CD4-positive, alpha-beta T cell (primary cell): ENCODE results near the gene ANKRD49. TPM values are rescaled to one million over a fixed set of nuclear protein-coding genes. Genes with fewer than 3 reads are reported as not detected.
A peak's percentile ranks its signal among the peaks of the same experiment; 100 is the strongest.

Source experiments
- ATAC-seq: fragments of 200-7000 bp; cut with Tn5 transposase; one replicate; pipeline ENCODE4 v1.10.0; 2022; ENCODE audit warnings: mild to moderate bottlenecking; ENCODE audit not compliant: poor library complexity
- CTCF ChIA-PET: fragments of 350-600 bp; sonication (Branson Sonifier 250); formaldehyde crosslinking; loops from one replicate; lab custom pipeline; 2021; ENCODE audit warnings: antibody characterized with exemption, inconsistent platforms; lab: Charles Lee
- POLR2A ChIA-PET: fragments of 350-600 bp; sonication (Branson Sonifier 250); formaldehyde crosslinking; loops from one replicate; lab custom pipeline; 2021; ENCODE audit warnings: antibody characterized with exemption, inconsistent platforms; lab: Charles Lee
- DNase-seq, 14 experiments: peaks; one replicate each; pipeline ENCODE4 v3.0.0-alpha.2; 2013 to 2020; ENCODE audit warnings: mixed read lengths in 2 of 14
- H3K27ac ChIP-seq, 2 donors: one replicate each; pipeline versions ENCODE4 v1.5.1 to v1.7.0; 2013; ENCODE audit warnings: low read length in 2 of 2, low read depth in 1 of 2, mild to moderate bottlenecking in 1 of 2
- H3K27me3 ChIP-seq, 2 experiments: 1 replicate in 1 of 2; 2 replicates in 1 of 2; pipeline versions ENCODE4 v1.6.1 to v1.7.0; 2013; ENCODE audit warnings: low read length in 2 of 2, control low read depth in 1 of 2, mild to moderate bottlenecking in 1 of 2, moderate library complexity in 1 of 2; ENCODE audit not compliant: insufficient read depth in 2 of 2, control insufficient read depth in 1 of 2
- H3K36me3 ChIP-seq: one replicate; pipeline ENCODE4 v1.6.1; 2013; ENCODE audit warnings: low read length, control low read depth; ENCODE audit not compliant: insufficient read depth
- H3K4me1 ChIP-seq: one replicate; pipeline ENCODE4 v1.6.1; 2013; ENCODE audit warnings: low read length, control low read depth; ENCODE audit not compliant: insufficient read depth
- H3K4me3 ChIP-seq: one replicate; pipeline ENCODE4 v1.5.1; 2013; ENCODE audit warnings: mild to moderate bottlenecking, low read length, moderate library complexity
- H3K9me3 ChIP-seq, 2 experiments: 1 replicate in 1 of 2; 2 replicates in 1 of 2; pipeline versions ENCODE4 v1.6.1 to v1.7.0; 2013; ENCODE audit warnings: low read length in 2 of 2, mild to moderate bottlenecking in 2 of 2, control low read depth in 1 of 2, moderate library complexity in 1 of 2; ENCODE audit not compliant: control insufficient read depth in 1 of 2, insufficient read depth in 1 of 2
- H3K27ac Mint-ChIP-seq: one replicate; pipeline ENCODE4 v1.8.0; 2020; ENCODE audit warnings: mixed read lengths
- H3K27me3 Mint-ChIP-seq: one replicate; pipeline ENCODE4 v1.8.0; 2021; ENCODE audit warnings: mixed read lengths
- H3K36me3 Mint-ChIP-seq: one replicate; pipeline ENCODE4 v1.8.0; 2021; ENCODE audit warnings: low read depth, mixed read lengths
- H3K4me1 Mint-ChIP-seq: one replicate; pipeline ENCODE4 v1.8.0; 2021; ENCODE audit warnings: low read depth, mixed read lengths
- H3K4me3 Mint-ChIP-seq: one replicate; pipeline ENCODE4 v1.8.0; 2020; ENCODE audit warnings: mild to moderate bottlenecking, mixed read lengths
- H3K9me3 Mint-ChIP-seq: one replicate; pipeline ENCODE4 v1.8.0; 2020; ENCODE audit warnings: mixed read lengths
- CTCF ChIP-seq: fragments of 200-600 bp; IDR thresholded peaks from one replicate; pipeline ENCODE4 v1.8.0; 2022; ENCODE audit warnings: antibody characterized with exemption, mild to moderate bottlenecking
- intact Hi-C, 2 experiments: fragments of 100-400 bp; cut with DNase I in 1 of 2; cut with micrococcal nuclease in 1 of 2; formaldehyde crosslinking; loops; one replicate each; pipeline versions ENCODE4 v1.15.1 to v1.9.0; 2023 to 2025; cut with DNase I, micrococcal nuclease
- total RNA-seq, 174 experiments: library from RNA in 2 of 174; stranded (reverse) in 2 of 174; gene quantifications; one replicate each; pipeline ENCODE4 v1.2.3 and lab custom pipeline; 2021 to 2026

ANKRD49 gene
- total RNA-seq, 2 experiments from 2014 or later, result 54.4 to 56.4 TPM

- ChIA-PET CTCF (interaction anchor here (0.7 kb wide), 1 partner anchor 887 kb away, joined by 3 read pairs; no protein-coding TSS in a partner anchor), POLR2A (no interaction called here)
- Histone ChIP-seq H3K36me3 (peaks cover 21% of the 10 kb centered on the region), H3K27me3 (no peaks in the 10 kb centered on the region), H3K4me1 (no peaks in the 10 kb centered on the region), H3K4me3 (no peak overlapping the region), H3K9me3 (no peaks in the 10 kb centered on the region), H3K27ac (no peak overlapping the region)
- no peaks in the 10 kb centered on the region for H3K27me3 Mint-ChIP-seq
- no peaks in the 10 kb centered on the region for H3K4me1 Mint-ChIP-seq
- no peaks in the 10 kb centered on the region for H3K9me3 Mint-ChIP-seq
- H3K36me3 Mint-ChIP-seq, result peaks cover 76% of the 10 kb centered on the region
- H3K27ac Mint-ChIP-seq, result no peak overlapping the region
- intact Hi-C loops, result no loop called here
- ATAC-seq (no peak), DNase-seq (no peak)
- TF ChIP-seq CTCF, result no peak
- H3K4me3 Mint-ChIP-seq, result no peak overlapping the region
Observed at GRCh38 chr11:94449029-94449428, 44.8 kb upstream of the ANKRD49 start.

- Mint-ChIP-seq H3K27ac (no peak overlapping the region), H3K36me3 (peaks cover 73% of the 10 kb centered on the region), H3K27me3 (no peaks in the 10 kb centered on the region), H3K9me3 (no peaks in the 10 kb centered on the region), H3K4me3 (no peak overlapping the region), H3K4me1 (no peaks in the 10 kb centered on the region)
- POLR2A ChIA-PET, result no interaction called here
- intact Hi-C loops, result no loop called here
- Histone ChIP-seq H3K4me1 (no peaks in the 10 kb centered on the region), H3K27me3 (no peaks in the 10 kb centered on the region), H3K4me3 (no peak overlapping the region), H3K36me3 (peaks cover 24% of the 10 kb centered on the region), H3K9me3 (no peaks in the 10 kb centered on the region), H3K27ac (no peak overlapping the region)
- DNase-seq, result peak in 1 of 14 experiments; percentile 6
- no peak for TF ChIP-seq CTCF
- CTCF ChIA-PET, result no interaction called here
- ATAC-seq, result no peak
Observed at GRCh38 chr11:94449437-94449836, 44.3 kb upstream of the ANKRD49 start.

GRCh38 chr11:94450048-94450447 is 43.7 kb upstream of the ANKRD49 start:
- ATAC-seq, result no peak
- Histone ChIP-seq H3K4me3 (no peak overlapping the region), H3K4me1 (no peaks in the 10 kb centered on the region), H3K27me3 (no peaks in the 10 kb centered on the region), H3K9me3 (no peaks in the 10 kb centered on the region), H3K36me3 (peaks cover 21% of the 10 kb centered on the region), H3K27ac (no peak overlapping the region)
- no peak for TF ChIP-seq CTCF
- Mint-ChIP-seq H3K4me3 (no peak overlapping the region), H3K27me3 (no peaks in the 10 kb centered on the region), H3K9me3 (no peaks in the 10 kb centered on the region), H3K4me1 (no peaks in the 10 kb centered on the region), H3K27ac (no peak overlapping the region), H3K36me3 (peaks cover 75% of the 10 kb centered on the region)
- DNase-seq, result no peak
- ChIA-PET POLR2A (no interaction called here), CTCF (no interaction called here)
- intact Hi-C loops, result no loop called here
